ENCODE measurements around the gene SH2D4B. TPM values are rescaled to one million over a fixed set of nuclear protein-coding genes. Genes with fewer than 3 reads are reported as not detected.

The SH2D4B gene
- total and polyA plus RNA-seq, 2 of the 13 experiments (the other 11 are each of a cell fraction or from before 2014, with no cell fraction given): not detected

- Histone ChIP-seq H3K36me3 (replicated peaks in 1 of 2; ENCODE audit: control insufficient read depth in 1 of 2, insufficient read depth in 2 of 2, low read length in 2 of 2) (no peaks in the 10 kb centered on the region), H3K9ac (ENCODE audit: insufficient read depth, low read depth, low read length) (no peak overlapping the region), H3K79me2 (ENCODE audit: insufficient read depth, low read length) (no peaks in the 10 kb centered on the region), H3K9me3 (ENCODE audit: low read length) (no peaks in the 10 kb centered on the region), H3K4me1 (ENCODE audit: insufficient read depth, low read length) (no peaks in the 10 kb centered on the region), H4K20me1 (ENCODE audit: insufficient read depth, low read length) (no peaks in the 10 kb centered on the region), H3K27me3 (ENCODE audit: control insufficient read depth in 1 of 2, insufficient read depth in 2 of 2, low read length in 2 of 2) (peaks cover 0 to 3% of the 10 kb centered on the region in 2 experiments; a peak in 1 of 5 replicates), H3K4me2 (ENCODE audit: low read depth, low read length) (no peak overlapping the region), H3K4me3 (replicated peaks in 1 of 3; ENCODE audit: insufficient read depth in 1 of 3, low read depth in 2 of 3, low read length in 3 of 3) (no peak overlapping the region), H3K27ac (ENCODE audit: extremely low read length, insufficient read depth, low read length) (no peak overlapping the region), H2AFZ (ENCODE audit: low read length) (no peak overlapping the region)
- 36% methylated on average over 15 of the region's 15 CpGs for WGBS (ENCODE audit: low lambda C conversion rate)
- intact Hi-C loops (cut with micrococcal nuclease; ENCODE audit: unreplicated experiment): loop anchor here (5.0 kb wide), 1 partner anchor 154 kb away; no protein-coding TSS in a partner anchor
- in situ Hi-C loops (cut with HindIII; ENCODE audit: extremely low pct_ligation_motif_present, low pct_unique_long_range_greater_than_20kb): no loop called here
- no TSS peak for BruUV-seq (replicated peaks)
- peak; percentile 91 for FAIRE-seq
- POLR2A ChIA-PET: no interaction called here
- peak; percentile 88 for ATAC-seq
- DNase-seq (ENCODE audit: low spot score): peak; percentile 42
- CTCF ChIA-PET (ENCODE audit: low intra/inter-chr PET ratio, low total read pairs): no interaction called here
- peak; percentile 32 for TF ChIP-seq STAG1 (CRISPR knock-in tag; IDR thresholded peaks at IDR 0.05)
- no peak for TF ChIP-seq GFI1 (CRISPR knock-in tag; IDR thresholded peaks at IDR 0.05; ENCODE audit: borderline replicate concordance)
- no peak for TF ChIP-seq ZNF143 (CRISPR knock-in tag; IDR thresholded peaks at IDR 0.05)
- no peak for TF ChIP-seq SMAD3 (CRISPR knock-in tag; IDR thresholded peaks at IDR 0.05)
- no peak for TF ChIP-seq HNRNPLL (IDR thresholded peaks at IDR 0.05; ENCODE audit: low read depth, low read length, poor library complexity, severe bottlenecking)
- TF ChIP-seq FLYWCH1 (CRISPR knock-in tag; IDR thresholded peaks at IDR 0.05): no peak
- no peak for TF ChIP-seq MZF1 (CRISPR knock-in tag; IDR thresholded peaks at IDR 0.05; ENCODE audit: borderline replicate concordance)
- TF ChIP-seq ZNF234 (CRISPR knock-in tag; conservative IDR thresholded peaks at IDR 0.05): no peak
- TF ChIP-seq ZSCAN9 (CRISPR knock-in tag; IDR thresholded peaks at IDR 0.05; ENCODE audit: borderline replicate concordance): no peak
- TF ChIP-seq KAT8 (CRISPR knock-in tag; IDR thresholded peaks at IDR 0.05): no peak
- no peak for TF ChIP-seq ZNF431 (CRISPR knock-in tag; IDR thresholded peaks at IDR 0.05; ENCODE audit: borderline replicate concordance, low read depth)
- no peak for TF ChIP-seq ZNF263 (CRISPR knock-in tag; IDR thresholded peaks at IDR 0.05)
- TF ChIP-seq CTCF (CRISPR knock-in tag; IDR thresholded peaks at IDR 0.05): peak; percentile 65
- no peak for TF ChIP-seq ETS1 (CRISPR knock-in tag; IDR thresholded peaks at IDR 0.05)
- no peak for TF ChIP-seq ZNF503 (CRISPR knock-in tag; IDR thresholded peaks at IDR 0.05)
- TF ChIP-seq ERF (CRISPR knock-in tag; IDR thresholded peaks at IDR 0.05): 0 out of 2 replicates have a peak, but pooled peaks have one; percentile 29
- TF ChIP-seq NFE2L1 (CRISPR knock-in tag; IDR thresholded peaks at IDR 0.05; ENCODE audit: borderline replicate concordance): no peak
- no peak for TF ChIP-seq RAD51 (IDR thresholded peaks at IDR 0.05; ENCODE audit: borderline replicate concordance)
- TF ChIP-seq HOXD1 (CRISPR knock-in tag; IDR thresholded peaks at IDR 0.05): no peak
- TF ChIP-seq ZFAT (CRISPR knock-in tag; conservative IDR thresholded peaks at IDR 0.05): peak; percentile 76; the same call in 1 of the 2 replicates
- TF ChIP-seq ZNF260 (CRISPR knock-in tag; IDR thresholded peaks at IDR 0.05; ENCODE audit: borderline replicate concordance, low read depth): no peak
Observed at GRCh38 chr10:80596391-80597257, 58.9 kb downstream of the SH2D4B start.

Data from HepG2 (cell line).